H1 (cell line): ENCODE measurements around the gene HMGN3.

Experiments used
- CTCF ChIP-seq, 3 experiments: IDR thresholded peaks; 1 replicate in 2 of 3; 2 replicates in 1 of 3; pipeline versions ENCODE4 v1.5.1 to v1.6.1; 2011; ENCODE audit warnings: low read length in 3 of 3, mild to moderate bottlenecking in 3 of 3, inconsistent platforms in 2 of 3, low read depth in 1 of 3, moderate library complexity in 1 of 3; ENCODE audit not compliant: insufficient read depth in 1 of 3; ENCODE audit errors: control extremely low read depth in 1 of 3
- USF2 ChIP-seq: IDR thresholded peaks from 2 replicates; pipeline ENCODE4 v1.6.1; 2011; ENCODE audit warnings: low read length, improper control_type of control experiment

DNA sequence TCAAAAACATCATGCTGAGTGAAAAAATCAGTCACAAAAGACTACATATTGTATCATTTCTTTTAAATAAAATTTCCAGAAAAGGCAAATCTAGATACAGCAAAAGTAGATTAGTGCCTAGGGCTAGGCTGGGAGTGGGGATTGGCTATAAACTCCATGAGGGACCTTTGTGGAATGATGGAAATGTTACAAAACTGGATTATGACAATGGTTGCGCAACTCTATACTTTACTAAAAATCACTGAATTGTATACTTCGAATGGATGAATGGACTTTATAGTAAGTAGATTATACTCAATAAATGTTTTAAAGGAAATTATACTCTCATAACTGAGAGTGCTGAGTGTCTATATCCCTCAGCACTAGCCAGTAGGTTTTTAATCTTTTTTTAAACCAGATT, 4.3 kb downstream of the HMGN3 start:
- TF ChIP-seq CTCF (IDR thresholded peaks at IDR 0.05; ENCODE audit: control extremely low read depth in 1 of 3, insufficient read depth in 1 of 3, low read depth in 1 of 3, low read length in 3 of 3) (no peak), USF2 (no peak)
